GM10847 (cell line): ENCODE measurements around the gene GPR62.

ENCODE experiments used
- POLR2A ChIP-seq: IDR thresholded peaks from 2 replicates; pipeline ENCODE4 v1.6.1; 2011; ENCODE audit not compliant: insufficient read length; ENCODE audit errors: extremely low read depth

GPR62 gene

GRCh38 chr3:52006017-52006819 is 51.0 kb downstream of the GPR62 start:
- no peak for TF ChIP-seq POLR2A

GRCh38 chr3:52006820-52007133 is 51.6 kb downstream of the GPR62 start:
- TF ChIP-seq POLR2A, result no peak
